HepG2 (cell line): Measurements from ENCODE around the gene ATP6V1F.

Experiments used
- CBX5 ChIP-seq: sonication (generic); formaldehyde crosslinking; IDR thresholded peaks from 2 replicates; pipeline ENCODE4 v1.4.0; 2020; ENCODE audit warnings: missing genetic modification reagents, borderline replicate concordance
- GABPA ChIP-seq, 2 experiments: IDR thresholded peaks; 2 replicates each; pipeline ENCODE4 v1.6.1; 2011 to 2016; ENCODE audit warnings: low read depth in 2 of 2, low read length in 1 of 2, missing biosample characterization in 1 of 2, missing genetic modification characterization in 1 of 2
- KDM5B ChIP-seq: sonication (generic); formaldehyde crosslinking; IDR thresholded peaks from 2 replicates; pipeline ENCODE4 v1.4.0; 2020; ENCODE audit warnings: missing genetic modification reagents, mild to moderate bottlenecking, borderline replicate concordance
- MXI1 ChIP-seq: IDR thresholded peaks from 3 replicates; pipeline ENCODE4 v1.6.1; 2012; ENCODE audit warnings: low read depth, low read length, inconsistent platforms, borderline replicate concordance
- POLR2A ChIP-seq, 2 experiments: IDR thresholded peaks; 2 replicates each; pipeline ENCODE4 v1.6.1; 2011; ENCODE audit warnings: low read depth in 2 of 2, low read length in 2 of 2, mild to moderate bottlenecking in 1 of 2, moderate library complexity in 1 of 2; ENCODE audit not compliant: insufficient read depth in 1 of 2
- TAF1 ChIP-seq: sonication (generic); formaldehyde crosslinking; IDR thresholded peaks from 2 replicates; pipeline ENCODE4 v1.4.0; 2020; ENCODE audit warnings: missing genetic modification reagents
- TARDBP ChIP-seq: sonication (generic); formaldehyde crosslinking; IDR thresholded peaks from 2 replicates; pipeline ENCODE4 v1.8.0; 2022; ENCODE audit warnings: mild to moderate bottlenecking, missing genetic modification reagents
- ZNF263 ChIP-seq: sonication (generic); formaldehyde crosslinking; IDR thresholded peaks from 2 replicates; pipeline ENCODE4 v1.4.0; 2020; ENCODE audit warnings: missing genetic modification reagents
- TF ChIP-seq, protein P1 (sequence below): sonication (generic); formaldehyde crosslinking; IDR thresholded peaks from 2 replicates; pipeline ENCODE4 v1.4.0; 2020; ENCODE audit warnings: missing genetic modification reagents
- TF ChIP-seq, protein P2 (sequence below): fragments of 450-650 bp; IDR thresholded peaks from 2 replicates; pipeline ENCODE4 v1.6.1; 2017; ENCODE audit warnings: mild to moderate bottlenecking
- TF ChIP-seq, protein P3 (sequence below): sonication (generic); formaldehyde crosslinking; IDR thresholded peaks from 2 replicates; pipeline ENCODE4 v1.5.0; 2020; ENCODE audit warnings: mild to moderate bottlenecking, missing genetic modification reagents, moderate library complexity
- TF ChIP-seq, protein P4 (sequence below): IDR thresholded peaks from 2 replicates; pipeline ENCODE4 v1.6.1; 2016; ENCODE audit warnings: control low read depth

DNA sequence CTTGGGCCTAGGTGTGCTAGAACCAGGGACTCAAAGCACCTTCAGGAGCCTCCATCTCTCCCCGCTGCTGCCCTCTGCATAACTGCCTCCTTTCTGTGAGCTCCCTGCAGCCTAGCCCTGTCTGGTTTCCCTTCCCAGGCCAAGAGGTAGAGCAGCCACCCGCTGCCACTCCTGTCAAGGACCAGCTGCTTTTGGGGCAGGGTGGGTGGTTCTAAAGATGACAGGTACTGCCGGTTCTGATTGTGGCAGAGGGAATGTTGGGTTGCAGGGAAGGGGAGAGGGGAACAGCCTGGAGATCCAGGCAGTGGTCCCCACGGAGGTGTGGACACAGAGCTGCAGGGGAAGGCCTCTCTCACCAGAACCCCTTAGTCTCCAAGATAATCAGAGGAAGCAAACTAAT, 36.1 kb upstream of the ATP6V1F start:
- no peak for TF ChIP-seq GABPA (IDR thresholded peaks at IDR 0.05; ENCODE audit: low read depth, low read length)
- no peak for TF ChIP-seq GABPA (CRISPR knock-in tag; IDR thresholded peaks at IDR 0.05; ENCODE audit: low read depth)
- TF ChIP-seq, protein P1, sequence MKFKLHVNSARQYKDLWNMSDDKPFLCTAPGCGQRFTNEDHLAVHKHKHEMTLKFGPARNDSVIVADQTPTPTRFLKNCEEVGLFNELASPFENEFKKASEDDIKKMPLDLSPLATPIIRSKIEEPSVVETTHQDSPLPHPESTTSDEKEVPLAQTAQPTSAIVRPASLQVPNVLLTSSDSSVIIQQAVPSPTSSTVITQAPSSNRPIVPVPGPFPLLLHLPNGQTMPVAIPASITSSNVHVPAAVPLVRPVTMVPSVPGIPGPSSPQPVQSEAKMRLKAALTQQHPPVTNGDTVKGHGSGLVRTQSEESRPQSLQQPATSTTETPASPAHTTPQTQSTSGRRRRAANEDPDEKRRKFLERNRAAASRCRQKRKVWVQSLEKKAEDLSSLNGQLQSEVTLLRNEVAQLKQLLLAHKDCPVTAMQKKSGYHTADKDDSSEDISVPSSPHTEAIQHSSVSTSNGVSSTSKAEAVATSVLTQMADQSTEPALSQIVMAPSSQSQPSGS (CRISPR knock-in tag), result no peak
- TF ChIP-seq TAF1 (CRISPR knock-in tag), result no peak
- no peak for TF ChIP-seq TARDBP (CRISPR knock-in tag)
- no peak for TF ChIP-seq POLR2A (IDR thresholded peaks at IDR 0.05; ENCODE audit: insufficient read depth in 1 of 2, low read depth in 2 of 2, low read length in 2 of 2)
- no peak for TF ChIP-seq ZNF263
- TF ChIP-seq CBX5 (CRISPR knock-in tag), result no peak
- TF ChIP-seq MXI1, result no peak
- TF ChIP-seq, protein P2, sequence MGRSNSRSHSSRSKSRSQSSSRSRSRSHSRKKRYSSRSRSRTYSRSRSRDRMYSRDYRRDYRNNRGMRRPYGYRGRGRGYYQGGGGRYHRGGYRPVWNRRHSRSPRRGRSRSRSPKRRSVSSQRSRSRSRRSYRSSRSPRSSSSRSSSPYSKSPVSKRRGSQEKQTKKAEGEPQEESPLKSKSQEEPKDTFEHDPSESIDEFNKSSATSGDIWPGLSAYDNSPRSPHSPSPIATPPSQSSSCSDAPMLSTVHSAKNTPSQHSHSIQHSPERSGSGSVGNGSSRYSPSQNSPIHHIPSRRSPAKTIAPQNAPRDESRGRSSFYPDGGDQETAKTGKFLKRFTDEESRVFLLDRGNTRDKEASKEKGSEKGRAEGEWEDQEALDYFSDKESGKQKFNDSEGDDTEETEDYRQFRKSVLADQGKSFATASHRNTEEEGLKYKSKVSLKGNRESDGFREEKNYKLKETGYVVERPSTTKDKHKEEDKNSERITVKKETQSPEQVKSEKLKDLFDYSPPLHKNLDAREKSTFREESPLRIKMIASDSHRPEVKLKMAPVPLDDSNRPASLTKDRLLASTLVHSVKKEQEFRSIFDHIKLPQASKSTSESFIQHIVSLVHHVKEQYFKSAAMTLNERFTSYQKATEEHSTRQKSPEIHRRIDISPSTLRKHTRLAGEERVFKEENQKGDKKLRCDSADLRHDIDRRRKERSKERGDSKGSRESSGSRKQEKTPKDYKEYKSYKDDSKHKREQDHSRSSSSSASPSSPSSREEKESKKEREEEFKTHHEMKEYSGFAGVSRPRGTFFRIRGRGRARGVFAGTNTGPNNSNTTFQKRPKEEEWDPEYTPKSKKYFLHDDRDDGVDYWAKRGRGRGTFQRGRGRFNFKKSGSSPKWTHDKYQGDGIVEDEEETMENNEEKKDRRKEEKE, result no peak
- TF ChIP-seq, protein P3, sequence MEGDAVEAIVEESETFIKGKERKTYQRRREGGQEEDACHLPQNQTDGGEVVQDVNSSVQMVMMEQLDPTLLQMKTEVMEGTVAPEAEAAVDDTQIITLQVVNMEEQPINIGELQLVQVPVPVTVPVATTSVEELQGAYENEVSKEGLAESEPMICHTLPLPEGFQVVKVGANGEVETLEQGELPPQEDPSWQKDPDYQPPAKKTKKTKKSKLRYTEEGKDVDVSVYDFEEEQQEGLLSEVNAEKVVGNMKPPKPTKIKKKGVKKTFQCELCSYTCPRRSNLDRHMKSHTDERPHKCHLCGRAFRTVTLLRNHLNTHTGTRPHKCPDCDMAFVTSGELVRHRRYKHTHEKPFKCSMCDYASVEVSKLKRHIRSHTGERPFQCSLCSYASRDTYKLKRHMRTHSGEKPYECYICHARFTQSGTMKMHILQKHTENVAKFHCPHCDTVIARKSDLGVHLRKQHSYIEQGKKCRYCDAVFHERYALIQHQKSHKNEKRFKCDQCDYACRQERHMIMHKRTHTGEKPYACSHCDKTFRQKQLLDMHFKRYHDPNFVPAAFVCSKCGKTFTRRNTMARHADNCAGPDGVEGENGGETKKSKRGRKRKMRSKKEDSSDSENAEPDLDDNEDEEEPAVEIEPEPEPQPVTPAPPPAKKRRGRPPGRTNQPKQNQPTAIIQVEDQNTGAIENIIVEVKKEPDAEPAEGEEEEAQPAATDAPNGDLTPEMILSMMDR, result no peak
- TF ChIP-seq KDM5B, result no peak
- TF ChIP-seq, protein P4, sequence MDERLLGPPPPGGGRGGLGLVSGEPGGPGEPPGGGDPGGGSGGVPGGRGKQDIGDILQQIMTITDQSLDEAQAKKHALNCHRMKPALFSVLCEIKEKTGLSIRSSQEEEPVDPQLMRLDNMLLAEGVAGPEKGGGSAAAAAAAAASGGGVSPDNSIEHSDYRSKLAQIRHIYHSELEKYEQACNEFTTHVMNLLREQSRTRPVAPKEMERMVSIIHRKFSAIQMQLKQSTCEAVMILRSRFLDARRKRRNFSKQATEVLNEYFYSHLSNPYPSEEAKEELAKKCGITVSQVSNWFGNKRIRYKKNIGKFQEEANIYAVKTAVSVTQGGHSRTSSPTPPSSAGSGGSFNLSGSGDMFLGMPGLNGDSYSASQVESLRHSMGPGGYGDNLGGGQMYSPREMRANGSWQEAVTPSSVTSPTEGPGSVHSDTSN, result no peak
